Activated CD8-positive, alpha-beta memory T cell treated with anti-CD3 and anti-CD28 coated beads, Interleukin-2, amount 50 U/mL, for 24 hours (primary cell): Measurements from ENCODE around the gene ZNF644.
"Not testable (repeated sequence)": the region's sequence is repeated elsewhere in the genome, so short reads cannot be mapped to it uniquely, and the experiment has no call there.

Experiments used
- DNase-seq: peaks from one replicate; pipeline ENCODE4 v3.0.0-alpha.2; 2020; ENCODE audit errors: extremely low read depth

The ZNF644 gene

GRCh38 chr1:90986953-90987352 lies 34.9 kb downstream of the ZNF644 start:
- DNase-seq, result no peak

DNA sequence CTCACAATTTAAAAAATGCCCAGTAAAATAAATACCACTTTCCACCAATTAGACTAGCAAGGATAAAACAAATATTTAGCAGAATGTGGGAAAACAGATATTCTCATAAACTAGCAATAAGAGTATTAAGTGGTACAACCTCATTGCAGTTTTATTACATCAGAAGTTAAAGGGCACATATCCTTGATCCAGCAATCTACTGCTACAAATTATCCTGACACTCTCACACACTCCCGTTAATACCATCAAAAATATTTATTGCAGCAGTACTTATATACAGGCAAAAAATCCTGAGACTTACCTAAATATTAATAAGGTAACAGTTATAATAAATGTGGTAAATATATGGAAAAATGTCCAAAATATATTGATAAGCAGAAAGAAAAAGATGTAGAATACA lies 44.3 kb downstream of the ZNF644 start:
- DNase-seq, result no peak

DNA sequence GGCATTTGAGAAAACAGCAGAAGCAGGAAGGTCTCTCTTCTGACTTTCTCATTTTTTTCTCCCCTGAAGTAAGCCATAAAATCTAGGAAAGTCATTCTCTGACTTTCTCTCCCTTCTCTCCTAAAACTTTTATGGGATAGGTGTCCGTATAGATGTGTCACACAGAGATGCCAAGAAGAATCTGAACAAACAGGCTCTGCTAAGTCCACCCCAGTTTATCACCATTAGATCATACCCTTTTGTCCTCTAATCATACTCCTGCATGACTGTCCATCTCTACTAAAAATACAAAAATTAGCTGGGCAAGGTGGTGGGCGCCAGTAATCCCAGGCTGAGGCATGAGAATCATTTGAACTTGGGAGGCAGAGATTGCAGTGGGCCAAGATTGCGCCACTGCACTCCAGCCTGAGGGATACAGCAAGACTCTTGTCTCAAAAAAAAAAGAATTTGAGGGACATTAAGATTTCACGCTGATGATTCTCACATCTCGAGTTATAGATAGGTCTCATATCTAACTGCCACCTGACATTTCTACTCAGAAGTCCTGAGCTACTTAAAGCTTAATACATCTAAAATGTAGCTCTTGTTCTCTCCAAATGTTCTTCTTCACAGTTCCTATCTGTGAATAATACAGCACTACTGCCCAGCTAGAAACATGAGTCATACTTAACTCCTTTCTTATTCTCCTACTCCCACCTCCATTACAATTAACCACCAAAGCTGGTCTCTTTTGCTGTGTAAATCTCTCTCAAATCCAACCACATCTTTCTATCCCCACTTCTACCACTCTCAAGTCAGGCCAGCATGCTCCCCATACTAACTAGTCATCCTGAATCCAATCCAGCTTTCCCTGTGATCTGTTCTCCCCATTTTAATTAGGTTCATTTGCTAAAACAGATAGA lies 47.7 kb downstream of the ZNF644 start:
- DNase-seq, result no peak

DNA sequence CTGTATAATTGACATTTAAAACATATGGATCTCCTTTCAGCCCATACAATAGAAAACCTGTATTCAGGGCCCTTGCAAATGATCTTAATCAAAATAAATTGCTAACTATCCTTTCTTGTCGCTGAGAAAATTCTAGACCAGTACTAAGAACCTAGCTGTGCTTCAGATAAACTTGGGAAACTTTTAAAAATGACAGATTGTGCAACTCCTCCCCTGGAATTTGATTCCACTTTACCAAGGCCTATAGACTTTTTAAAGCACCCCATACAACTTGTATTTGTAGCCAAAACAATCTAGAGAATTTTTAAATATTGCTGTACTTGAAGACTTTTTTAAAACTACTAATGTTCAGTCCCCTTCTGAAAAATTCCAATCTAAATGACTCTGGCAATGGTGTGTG lies 51.6 kb downstream of the ZNF644 start:
- DNase-seq, result no peak

GRCh38 chr1:90969241-90969640 lies 52.6 kb downstream of the ZNF644 start:
- DNase-seq, result no peak

DNA sequence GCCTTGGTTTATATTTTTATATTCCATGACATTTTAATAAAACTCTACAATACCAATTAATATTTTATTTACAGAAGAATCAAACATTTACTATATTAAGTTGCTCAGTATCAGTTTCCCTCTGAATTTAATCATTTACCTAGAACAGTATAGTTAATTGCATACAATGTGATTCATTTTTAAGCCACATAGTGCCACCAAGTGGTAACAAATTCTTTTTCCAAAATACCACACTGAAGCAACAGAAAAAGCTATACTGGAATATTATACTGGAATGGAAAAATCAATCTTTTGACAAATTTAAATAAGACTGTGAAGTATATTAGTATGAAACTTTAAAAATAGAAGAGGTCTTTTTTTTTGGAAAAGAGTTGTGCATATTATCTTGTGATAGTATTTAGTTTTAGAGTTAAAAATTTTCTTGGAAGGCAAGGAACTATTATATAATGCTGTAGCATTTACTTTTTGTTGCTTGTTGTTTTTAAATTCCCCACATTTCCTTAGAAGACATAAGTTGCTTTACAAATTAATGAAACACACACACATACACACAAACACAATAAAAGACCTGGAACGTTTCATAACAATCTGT lies 57.3 kb downstream of the ZNF644 start:
- no peak for DNase-seq

DNA sequence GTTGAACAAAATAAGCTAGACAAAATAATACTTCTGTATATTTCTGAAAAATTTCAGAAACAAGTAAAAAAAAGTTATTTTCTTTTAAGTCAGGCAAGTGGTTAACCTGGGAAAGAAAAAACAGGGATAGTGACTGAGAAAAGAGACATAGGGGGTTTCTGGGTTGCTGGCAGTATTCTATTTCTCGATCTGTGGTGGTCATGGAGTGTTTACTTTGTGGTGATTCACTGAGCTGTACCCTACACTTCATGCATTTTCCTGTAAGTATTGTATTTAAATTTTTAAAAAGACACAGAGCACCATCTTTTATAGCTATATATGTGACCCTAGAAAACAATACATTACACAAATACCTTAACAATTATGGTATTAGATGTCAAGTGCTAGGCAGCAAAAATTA lies 58.2 kb downstream of the ZNF644 start:
- no peak for DNase-seq

GRCh38 chr1:90963236-90963635 lies 58.6 kb downstream of the ZNF644 start:
- no peak for DNase-seq

DNA sequence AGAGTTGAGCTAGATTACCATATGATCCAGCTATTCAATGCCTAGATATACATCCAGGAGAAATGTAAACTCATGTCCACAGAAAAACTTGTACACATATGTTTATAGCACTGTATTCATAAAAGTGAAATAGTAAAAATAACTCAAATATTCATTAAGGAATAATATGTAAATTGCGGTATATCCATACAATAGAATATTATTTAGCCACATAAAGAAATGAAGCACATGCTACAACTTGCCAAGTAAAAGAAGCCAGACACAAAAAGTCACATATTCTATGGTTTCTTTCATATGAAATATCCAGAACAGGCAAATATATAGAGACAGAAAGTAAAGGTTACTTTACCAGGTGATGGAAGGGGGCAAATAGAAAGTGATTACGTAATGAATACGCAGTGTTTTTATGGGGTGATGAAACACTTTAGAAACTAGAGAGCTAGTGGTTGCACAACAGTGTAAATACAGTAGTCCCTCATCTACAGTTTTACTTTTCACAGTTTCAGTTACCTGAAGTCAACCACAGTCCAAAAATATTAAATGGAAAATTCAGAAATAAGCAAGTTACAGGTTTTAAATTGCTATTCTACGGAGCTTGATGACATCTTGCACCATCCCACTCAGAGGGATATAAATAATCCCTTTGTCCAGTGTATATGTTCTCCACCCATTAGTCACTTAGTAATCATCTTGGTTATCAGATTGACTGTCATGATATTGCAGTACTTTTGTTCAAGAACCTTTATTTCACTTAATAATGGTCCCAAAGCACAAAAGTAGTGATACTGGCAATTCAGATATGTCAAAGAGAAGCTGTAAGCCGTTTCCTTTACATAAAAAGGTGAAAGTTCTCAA lies 62.3 kb downstream of the ZNF644 start:
- no peak for DNase-seq

GRCh38 chr1:90957497-90957896 lies 64.3 kb downstream of the ZNF644 start:
- no peak for DNase-seq

DNA sequence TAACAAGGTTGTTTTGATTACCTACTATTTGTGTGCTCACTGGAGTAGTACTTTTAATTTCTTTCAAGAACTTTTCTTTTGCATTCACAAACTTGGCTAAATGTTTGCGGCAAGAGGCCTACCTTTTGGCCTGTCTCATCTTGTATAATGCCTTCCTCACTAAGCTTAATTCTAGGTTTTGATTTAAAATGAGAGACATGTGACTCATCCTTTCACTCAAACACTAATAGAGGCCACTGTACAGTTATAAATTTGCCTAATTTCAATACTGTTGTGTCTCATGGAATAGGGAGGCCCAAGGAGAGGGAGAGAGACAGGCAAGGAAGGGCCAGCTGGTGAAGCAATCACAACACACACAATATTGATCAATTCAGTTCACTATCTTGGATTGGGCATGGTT lies 66.1 kb downstream of the ZNF644 start:
- DNase-seq, result no peak

DNA sequence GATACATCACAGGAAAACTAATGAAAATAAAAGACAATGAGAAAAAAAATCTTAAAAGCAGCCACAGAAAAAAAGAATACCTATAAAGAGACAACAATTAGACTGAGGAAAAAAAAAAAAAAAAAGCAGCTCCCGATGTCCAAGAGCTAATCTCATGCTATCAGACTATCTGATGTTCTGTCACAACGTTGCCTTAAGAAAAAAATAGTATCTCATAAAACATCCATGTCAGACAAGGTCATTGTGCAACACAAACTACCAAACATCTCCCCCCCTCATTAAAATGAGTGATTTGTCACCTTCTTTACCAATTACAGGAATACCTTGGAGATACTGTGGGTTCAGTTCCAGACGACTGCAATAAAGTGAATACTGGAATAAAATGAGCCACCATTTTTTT lies 68.9 kb downstream of the ZNF644 start:
- no peak for DNase-seq

- no peak for DNase-seq
Measured at GRCh38 chr1:90951009-90951408, 70.8 kb downstream of the ZNF644 start.

DNA sequence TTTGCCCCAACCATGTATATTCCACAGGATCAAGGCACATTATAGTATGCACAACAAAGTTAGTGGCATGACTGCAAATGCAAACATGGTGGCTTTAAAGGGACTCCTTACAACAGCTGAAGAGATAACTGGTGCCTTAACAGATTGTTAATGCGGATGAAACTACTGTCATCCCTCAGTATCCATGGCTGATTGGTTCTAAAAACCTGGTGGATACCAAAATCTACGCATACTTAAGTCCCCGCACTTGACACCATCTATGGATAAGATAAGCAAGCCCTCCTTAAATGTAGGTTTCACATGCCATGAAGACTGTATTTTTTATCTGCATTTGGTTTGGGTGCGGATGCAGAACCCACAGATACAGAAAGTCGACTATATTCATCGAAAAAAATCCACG lies 73.5 kb downstream of the ZNF644 start:
- no peak for DNase-seq

- no peak for DNase-seq
Measured at GRCh38 chr1:90946630-90947029, 75.2 kb downstream of the ZNF644 start.

DNA sequence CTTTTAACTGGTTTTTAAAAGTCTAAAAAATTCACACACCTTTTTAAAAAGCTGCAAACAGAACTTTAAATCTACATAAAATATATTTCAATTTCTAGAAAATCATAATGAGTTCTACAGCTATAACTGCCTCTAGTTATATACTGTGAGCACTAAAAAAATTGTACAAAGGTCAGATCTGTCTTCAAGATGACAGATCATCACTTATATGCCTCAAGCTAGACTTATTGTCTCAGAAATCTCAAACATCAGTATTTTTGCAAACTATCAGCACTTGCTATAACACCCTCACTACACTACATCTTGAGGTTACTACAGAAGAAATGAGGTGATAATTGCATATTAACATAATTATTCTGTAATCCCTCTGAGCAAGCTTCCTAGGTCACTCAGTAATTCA lies 76.5 kb downstream of the ZNF644 start:
- DNase-seq, result no peak

DNA sequence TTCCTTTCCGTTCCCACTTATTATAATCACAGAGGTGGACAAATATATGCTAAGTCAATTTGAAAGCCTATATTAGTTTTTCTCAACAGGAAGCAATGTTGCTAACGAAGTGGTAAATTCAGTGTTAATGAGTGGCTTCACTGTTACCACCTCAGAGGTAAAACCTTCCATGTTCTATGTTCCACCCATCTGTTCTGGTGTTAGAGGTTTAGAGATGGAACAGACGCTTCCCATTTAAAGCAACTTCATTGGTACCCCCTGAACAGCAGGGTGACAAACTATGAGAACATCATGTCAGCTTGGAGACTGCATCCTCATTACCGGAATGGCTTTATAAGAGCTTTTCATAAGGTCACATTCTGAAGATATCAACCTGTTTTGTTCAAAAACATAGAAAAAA lies 77.9 kb downstream of the ZNF644 start:
- no peak for DNase-seq

- no peak for DNase-seq
Measured at GRCh38 chr1:90940746-90941145, 81.1 kb downstream of the ZNF644 start.

DNA sequence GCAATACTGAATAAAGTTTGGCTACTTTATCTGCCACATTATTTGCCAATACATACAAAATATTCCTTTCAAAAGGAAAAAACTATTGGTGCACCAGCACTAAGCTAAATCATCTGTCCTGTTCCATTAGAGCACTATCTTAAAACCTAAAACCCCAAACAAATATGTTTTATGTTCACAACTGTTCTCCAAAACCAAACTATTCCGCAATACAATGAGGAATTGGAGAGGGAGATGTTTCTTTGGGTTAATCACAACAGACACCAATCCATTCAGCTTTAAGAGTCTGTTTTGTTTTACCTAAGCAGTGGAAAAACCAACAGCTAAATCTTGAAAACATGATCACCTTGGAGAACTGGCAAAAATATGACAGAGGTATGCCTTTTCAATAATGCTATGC lies 85.1 kb downstream of the ZNF644 start:
- no peak for DNase-seq

GRCh38 chr1:90936061-90936460 lies 85.8 kb downstream of the ZNF644 start:
- DNase-seq, result no peak

- DNase-seq, result not testable (repeated sequence)
Measured at GRCh38 chr1:90928231-90928630, 93.6 kb downstream of the ZNF644 start.

GRCh38 chr1:90927674-90928073 lies 94.2 kb downstream of the ZNF644 start:
- DNase-seq, result not testable (repeated sequence)

GRCh38 chr1:90926971-90927370 lies 94.9 kb downstream of the ZNF644 start:
- no peak for DNase-seq
